ENCODE measurements around the gene SERINC3.

Gene SERINC3

DNA sequence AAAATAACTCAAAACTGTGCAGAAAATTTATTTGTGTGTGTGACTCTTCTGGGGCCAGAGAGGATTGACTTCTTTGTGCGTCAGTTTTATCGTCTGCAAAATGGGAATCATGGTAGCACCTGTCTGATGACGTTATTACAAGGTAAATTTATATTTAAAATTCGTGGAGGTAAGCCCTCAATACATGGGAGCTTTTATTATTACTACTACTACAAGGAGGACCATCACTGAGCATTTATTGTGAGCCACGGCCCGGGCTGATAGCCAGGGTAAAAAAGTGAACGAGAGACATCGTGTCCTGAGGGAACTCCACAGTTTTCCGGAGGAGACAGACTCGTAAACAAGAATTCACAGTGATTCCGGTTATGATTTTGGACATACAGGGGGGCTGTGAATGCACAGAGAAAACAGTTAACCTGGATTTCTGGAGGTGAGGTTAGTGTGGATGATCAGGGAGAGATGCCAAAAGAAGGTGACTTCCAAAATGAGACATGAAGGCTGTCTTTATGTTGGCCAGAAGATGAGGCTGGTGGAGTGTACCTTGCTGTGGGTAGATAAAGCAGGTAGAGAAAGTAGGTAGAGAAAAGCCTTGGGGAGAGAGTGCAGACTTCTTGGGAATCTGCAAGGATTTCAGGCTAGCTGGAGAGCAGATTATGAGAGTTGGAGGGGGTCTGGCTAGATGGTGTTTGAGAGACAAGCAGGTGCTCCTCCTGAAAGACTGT, 10.6 kb upstream of the SERINC3 start:
- DNase-seq: no peak

DNA sequence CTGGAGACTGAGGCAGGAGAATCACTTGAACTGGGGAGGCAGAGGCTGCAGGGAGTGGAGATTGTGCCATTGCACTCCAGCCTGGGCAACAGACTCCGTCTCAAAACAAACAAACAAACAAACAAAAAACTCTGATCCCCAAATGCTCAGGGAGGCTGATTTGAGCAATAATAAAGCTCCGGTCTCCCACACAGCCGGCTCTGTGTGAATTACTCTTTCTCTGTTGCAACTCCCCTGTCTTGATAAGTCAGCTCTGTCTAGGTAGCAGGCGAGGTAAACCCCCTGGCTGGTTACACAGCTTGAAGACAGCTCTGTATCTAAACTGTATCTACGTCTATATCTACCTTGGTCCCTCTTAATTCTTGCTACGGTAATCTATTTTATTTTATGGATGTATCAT, 6.4 kb upstream of the SERINC3 start:
- no peak for DNase-seq

DNA sequence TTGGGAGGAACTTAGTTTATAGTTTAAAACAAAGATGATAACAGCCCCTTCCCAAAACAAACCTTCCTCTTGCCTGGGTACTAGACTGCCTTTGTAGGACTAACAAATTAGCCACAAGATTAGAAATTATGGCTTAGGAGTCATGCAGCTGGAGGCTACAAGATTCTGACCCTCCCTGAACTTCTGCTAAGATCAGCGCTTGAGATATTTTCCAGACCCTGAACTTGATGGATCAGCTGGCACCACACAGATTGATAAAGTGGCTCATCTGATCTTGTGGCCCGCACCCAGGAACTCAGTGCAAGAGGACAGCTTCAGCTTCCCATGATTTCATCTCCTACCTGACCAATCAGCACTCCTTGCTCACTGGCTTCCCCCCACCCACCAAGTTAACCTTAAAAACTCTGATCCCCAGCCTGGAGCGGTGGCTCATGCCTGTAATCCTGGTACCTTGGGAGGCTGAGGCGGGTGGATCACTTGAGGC, 5.9 kb upstream of the SERINC3 start:
- DNase-seq: no peak

DNA sequence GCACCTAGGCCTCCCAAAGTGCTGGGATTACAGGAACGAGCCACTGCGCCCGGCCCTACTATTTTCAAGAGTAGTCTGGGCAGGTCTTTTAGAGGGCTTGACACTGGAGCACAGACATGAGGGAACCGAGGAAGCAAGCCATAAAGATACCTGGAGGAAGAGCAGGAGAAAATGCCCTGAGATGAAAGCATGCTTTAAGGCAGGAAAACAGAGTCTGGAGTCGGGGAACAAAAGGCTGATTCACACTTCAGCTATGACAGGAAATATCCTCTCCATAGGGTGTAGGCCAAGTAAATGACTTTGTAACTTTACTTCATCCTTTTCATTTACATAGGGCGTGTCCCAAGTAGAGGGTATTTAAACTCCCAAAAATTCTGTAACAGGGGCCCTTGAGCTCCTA, 4.3 kb upstream of the SERINC3 start:
- DNase-seq: no peak

DNA sequence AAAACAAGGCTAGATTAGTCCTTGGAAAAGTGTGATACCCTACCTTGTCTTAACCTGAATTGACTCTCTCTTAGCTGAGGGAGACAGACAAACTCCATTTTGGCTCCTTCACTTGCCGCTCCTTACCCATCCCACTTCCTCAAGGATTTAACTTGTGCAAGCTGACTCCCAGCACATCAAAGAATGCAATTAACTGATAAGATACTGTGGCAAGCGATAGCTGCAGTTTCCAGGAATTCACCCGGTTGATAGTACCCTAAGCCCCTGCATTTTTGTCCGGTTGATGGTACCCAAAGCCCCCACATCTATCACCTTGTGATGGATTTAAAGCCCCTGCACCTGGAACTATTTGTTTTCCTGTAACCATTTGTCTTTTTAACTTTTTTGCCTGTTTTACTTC, 1.9 kb upstream of the SERINC3 start:
- DNase-seq: no peak

DNA sequence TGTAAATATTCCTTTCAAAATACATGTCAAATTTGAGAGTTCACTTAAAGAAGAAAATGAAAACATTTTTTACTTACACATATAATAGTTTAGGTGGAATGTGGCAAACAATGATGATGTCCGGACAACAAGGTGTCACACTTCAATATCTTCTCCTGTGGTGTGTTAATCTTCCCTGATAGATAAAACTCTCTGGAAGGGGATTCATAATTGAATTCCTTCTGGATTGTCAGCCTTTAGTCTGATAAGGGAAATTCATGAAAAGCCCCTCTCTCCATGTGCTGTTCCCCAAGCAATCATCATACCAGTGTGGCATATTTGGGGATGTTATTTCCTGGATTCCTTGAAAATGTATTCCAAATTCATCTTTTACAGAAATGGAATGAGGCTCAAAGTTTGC, 971 bp upstream of the SERINC3 start:
- DNase-seq: no peak

DNA sequence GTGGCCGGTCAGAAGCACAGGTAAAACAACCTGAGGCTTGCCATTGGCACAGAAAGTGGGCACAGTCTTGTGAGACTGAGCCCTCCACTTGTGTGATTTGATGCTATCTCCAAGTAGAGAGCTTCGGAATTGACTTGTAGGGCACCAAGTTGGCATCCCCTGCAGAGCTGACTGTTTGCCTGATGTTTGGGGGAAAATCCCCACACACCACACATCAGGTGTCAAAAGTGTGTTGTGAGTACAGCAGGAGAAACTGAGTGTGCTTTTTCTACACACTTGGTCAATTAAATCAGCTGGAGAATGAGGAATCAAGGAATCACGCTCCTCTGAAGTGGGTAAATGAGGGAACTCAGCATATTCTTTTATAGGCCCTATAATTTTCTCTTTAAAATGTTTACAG, 989 bp downstream of the SERINC3 start:
- DNase-seq: no peak

DNA sequence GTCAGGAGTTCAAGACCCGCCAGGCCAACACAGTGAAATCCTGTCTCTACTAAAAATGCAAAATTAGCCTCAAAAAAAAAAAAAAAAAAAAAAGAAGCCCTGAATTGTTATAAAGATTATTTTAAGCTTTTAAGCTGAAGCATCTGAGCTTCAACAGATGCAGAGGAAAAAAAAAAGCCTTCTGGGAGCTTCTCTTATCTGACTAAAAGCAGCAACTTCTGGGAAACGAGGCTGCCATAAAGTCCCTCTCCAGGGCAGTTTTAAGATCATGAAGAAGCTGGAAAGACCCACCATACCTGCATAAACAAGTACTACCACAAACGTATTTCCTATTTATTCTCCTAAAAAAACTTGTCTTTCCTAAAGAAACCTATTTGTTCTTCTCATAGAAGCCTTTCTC, 3.6 kb downstream of the SERINC3 start:
- DNase-seq: no peak

DNA sequence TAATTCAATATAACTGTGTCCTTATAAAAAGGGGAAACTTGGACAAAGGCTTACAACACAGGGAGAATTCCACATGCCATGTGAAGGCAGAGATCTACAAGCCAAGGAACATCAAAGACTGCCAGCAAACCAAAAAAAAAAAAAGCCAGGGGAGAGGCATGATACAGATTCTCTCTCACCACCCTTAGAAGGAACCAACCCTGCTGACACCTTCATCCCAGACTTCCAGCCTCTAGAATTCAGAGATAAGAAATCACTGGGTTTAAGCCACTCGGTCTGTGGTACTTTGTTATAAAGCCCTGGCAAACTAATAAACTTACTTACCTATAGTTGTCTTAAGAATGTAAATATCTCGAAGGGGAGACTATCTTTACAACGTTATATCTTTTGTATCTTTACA, 4.4 kb downstream of the SERINC3 start:
- DNase-seq: no peak

DNA sequence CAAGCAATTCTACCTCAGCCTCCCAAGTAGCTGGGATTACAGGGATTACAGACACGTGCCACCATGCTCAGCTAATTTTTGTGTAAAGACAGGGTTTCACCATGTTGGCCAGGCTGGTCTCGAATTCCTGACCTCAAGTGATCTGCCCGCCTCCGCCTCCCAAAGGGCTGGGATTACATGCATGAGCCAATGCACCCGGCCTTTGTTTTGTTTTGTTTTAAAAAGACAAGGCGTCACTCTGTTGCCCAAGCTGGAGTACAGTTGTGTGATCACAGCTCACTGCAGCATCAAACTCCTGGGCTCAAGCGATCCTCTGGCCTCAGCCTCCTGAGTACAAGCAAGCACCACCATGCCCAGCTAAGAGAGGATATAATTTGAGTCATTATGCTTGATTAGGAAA, 5.4 kb downstream of the SERINC3 start:
- DNase-seq: no peak

DNA sequence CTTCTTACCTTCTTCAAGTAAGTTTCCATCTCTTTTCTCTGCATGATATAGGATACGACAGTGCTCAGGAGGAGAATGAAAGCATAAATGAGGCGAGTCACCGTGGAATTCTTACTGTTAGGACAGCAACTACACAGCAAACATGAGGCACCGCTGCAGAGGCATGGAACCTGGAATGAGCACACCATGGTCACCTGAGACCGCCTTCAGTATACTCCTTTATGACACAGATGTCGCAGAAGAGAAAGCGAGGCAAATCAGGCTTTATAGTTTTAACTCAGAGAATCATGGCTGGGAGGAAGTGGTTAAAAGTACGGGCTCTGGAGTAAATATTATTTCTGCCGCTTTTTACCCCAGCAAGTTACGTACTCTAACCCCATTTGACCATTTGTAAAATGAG, 8.0 kb downstream of the SERINC3 start:
- DNase-seq: no peak

DNA sequence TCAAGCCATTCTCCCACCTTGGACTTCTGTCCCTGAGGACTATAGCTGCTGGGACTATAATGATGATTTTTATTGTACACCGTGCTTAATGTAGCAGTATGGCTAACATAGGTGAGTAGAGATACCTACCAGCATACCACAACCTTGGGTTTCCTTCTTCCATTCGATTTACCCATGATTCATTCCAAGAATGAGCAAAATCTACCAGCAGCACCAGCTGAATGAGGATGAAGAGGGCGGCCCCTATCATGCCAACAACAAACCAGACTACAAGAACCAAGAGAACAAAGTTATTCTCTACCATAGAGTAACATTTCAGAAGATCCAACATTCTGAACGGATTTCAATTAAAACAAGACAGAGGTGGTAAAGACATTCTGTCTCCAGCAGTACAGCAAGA, 12.1 kb downstream of the SERINC3 start:
- DNase-seq: no peak

DNA sequence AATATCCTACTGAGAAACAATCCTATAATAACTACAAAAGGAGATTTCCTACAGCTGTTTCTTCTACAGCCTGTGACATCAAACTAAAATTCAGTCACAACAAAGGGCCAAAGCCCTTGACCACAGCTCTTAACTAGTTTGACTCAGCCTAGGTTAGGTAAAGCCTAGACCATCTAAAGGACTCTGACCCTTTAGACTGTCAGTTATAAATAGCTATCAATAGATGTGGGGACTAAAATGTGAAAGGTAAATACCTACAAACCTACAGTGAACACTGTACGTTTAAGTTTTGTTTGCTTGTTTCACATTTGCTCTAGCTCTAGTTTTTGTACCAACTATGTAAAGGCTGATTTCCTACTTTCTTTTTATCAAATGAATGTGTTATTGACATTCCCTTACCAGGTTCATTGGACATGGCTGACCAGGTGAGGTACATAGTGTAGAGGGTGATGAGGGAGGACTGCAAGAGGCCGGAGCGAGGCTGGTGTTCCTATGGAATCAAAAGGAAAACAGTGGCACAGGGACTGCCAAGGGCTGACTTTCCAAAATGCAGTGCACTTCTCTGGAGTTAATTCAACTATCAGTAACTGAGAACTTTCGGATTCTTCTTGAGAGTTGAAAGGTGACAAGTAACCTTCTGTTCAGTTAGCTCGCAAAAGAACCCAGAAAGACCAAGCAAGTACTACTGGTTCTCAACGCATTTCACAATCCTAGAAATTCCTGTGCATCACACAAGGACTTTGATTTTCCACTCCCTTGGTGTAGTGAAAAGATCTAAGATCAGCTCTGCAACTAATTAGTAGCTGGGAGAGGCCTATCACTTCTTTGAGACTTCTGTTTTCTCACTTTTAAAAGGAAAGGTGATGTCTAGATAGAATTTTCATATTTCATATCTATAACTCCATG, 17.2 kb downstream of the SERINC3 start:
- no peak for DNase-seq

DNA sequence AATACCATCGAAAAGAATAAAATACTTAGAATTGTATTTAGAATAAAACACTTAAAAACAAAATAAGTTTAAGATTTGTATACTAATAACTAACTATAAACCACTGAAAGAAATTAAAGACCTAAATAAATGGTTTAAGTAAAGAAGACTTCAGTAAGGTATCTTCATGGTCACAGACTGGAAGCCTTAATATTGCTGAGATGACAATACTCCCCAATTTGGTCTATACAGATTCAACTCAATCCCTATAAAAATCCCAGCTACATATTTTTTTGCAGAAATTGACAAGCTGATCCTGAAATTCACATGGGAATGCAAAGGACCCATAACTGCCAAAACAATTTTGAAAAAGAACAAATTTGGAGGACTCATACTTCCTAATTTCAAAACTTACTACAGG, 18.9 kb downstream of the SERINC3 start:
- no peak for DNase-seq

DNA sequence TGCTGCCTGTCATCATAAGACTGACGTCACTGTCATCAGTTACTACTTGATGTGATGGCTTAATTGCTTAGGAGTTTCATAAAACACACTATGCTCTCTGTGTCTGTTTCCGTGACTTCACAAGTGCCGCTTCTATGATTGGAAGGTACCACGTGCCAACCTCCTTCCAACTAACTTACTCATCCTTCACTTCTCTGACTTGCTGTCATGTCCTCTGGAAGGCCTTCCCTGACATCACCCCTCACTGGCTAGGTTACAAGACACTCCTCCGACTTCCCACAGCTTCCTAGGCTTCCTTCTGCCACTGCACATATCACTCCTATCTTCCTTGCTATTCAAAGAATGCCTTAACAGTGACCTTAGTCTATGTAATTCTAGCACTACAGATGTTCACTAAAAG, 20.4 kb downstream of the SERINC3 start:
- no peak for DNase-seq

DNA sequence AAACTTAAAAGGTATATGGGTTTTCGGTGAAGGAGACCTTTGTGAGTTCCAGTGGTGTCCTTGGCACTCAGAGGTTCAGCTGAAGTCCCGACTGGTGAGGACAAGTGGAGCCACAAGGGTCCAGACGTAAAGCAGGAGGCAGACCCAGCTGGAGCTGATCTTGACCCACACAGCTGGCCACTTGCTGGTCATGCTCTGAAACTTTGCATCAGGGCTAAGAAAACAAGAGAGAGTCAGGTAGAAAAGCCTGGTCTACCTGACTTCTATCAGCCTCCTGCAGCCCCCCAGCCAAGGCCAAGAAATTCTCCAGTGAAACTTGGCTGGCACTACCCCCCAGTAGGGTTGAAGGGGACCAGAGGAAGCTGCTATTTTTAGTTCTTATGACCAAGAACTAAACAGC, 21.6 kb downstream of the SERINC3 start:
- no peak for DNase-seq

DNA sequence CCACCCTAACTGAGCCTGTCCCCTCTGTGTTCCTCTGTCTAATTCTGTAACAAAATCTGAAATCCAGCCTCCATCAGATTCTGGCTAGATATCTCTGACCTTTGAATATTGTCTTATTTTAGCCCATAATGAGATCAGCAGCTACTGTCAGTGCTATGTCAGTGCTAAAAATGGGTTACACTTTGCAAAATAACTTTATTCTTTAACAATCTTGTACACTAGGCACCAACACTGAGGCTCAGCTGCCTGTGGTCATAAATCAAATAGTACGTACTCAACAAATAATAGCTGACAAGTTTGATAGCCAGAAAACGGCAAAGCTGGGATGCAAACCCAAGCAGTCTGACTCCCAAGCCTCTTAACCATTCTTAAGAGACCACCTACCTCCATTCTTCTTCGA, 24.1 kb downstream of the SERINC3 start:
- DNase-seq: no peak

DNA sequence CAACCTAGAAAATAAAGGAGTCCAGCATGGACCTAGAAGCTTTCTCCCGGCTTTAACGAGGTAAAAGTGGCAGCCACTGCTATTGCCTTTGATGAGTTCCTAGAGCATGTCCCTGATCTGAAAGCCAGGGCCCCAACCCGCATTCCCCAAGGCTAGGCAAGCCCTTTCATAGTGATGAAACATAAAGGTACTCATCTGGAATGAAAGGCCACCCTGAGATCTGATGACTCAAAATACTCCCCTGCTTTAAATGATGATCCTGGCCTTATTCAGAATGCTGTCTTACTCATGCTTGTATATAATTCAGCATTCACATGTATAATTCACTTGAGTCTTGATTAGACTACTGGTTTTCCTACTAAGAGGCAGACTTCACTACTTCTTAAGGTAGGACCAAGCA, 24.9 kb downstream of the SERINC3 start:
- no peak for DNase-seq

DNA sequence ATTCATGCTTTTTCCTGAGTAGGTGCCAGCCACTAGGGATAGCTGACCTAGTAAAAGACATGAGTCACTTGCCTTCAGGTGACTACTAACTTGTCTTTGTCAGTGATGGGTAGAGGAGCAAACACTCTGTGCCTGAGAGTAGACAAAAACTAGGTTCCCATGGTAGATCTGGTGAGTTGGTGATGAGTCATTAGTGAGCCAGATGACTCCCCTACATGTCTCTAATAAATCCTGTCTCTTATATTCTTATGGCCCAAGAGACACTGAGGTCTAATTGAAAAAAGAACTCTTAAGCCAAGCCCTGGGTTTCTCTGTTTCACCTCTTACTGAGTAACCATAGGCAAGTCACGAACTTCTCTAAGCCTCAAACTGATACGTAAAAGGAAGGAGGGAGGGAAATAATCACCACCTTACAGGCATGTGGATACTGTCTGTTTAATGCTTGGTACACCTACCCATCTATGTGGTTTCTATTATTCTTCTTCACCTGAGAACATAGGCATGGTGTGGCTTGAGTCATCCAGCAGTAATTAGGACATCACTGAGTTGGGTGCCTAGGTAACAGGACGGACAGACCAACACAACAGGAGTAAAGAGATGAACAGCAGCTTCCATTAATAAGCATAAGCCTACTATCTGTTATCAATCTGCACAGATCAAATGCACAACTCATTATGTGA, 25.9 kb downstream of the SERINC3 start:
- no peak for DNase-seq

DNA sequence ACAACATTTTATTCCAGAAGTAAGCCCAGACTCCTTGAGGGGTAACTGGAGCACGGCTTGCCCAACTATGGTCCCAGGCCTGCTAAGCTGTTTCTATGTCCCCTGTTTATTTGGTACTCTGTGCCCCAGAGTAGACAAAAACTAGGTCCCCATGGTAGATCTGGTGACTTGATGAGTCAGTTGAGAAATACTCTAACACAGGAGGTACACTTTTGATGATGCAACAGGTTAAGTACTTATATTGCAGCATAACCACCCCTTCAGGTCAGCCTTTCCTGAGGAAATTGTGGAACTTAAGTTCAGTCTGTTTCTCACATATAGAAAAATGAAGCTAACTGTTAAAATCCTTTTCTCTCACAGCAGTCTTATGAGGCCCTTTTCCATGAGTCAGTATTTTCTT, 26.6 kb downstream of the SERINC3 start:
- no peak for DNase-seq

DNA sequence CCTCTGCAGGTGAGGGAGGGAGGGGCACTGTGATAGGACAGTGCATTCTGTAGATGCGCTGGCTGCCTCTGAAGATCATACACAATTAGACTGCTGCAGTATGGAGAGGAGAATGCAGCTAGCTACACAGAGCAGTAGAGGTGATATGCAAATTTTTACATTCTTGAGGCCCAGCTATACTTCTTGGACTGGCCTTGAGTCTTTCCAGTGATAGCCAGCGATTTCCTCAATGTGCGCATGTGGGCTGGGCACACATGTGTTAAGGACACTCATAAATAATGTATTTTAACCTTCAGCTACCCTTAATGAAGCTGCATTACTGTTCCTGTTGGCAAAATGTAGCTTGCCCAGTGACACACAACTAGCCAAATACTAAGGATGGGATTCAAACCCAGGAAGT, 27.2 kb downstream of the SERINC3 start:
- no peak for DNase-seq

DNA sequence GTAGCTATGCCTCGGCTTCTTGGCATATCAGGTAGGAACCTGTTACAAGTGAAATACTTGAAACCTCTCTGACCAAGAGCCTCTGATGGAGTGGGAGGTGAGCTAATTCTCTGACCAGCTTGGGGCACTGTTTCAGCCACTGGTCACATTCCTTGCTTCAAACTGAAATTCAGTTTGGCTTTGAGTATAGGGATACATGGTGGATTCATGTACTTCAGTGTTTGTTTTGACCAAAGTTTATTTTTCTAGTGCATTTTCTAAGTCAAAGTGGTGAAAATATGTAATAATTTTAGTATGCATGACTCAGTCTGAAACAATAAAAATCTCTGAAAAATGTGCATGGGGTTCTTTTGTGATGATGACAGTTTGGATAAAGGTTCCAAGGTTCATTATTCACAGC, 27.6 kb downstream of the SERINC3 start:
- DNase-seq: no peak

DNA sequence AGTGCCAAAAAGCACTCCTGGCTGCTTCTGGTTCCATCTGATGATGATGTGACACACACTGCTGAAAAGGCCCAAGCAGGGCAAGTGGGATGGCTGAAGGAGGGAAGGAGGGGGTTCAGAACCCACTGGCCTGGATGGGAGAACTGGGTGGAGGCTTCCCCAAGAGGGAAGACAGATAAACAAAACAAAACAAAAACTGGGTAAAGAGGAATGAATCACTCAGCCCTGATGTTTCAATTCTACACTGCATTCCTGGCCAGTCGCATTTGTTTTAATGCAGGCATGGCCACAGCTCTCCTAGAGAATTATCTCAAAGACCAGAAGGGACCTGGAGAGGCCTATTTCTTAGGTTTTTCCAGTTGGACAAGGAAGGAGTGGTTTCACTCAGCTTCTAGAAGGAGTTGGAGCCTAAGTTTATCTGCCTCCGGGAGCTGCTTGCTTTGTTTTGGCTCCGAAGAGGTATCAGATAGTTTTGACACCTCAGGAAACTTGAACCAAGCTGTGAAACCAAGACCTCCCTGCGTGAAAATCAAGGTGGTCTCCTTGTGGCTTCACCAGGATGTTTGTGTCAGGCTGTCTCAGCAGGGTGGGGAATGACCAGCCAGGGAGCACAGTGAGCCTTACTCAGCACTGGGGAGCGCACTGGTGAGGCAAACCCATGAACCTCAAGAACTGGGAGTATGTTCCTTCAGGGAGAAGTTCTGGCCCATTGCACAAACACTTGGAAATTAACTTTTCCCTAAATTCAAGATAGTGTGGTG, 30.1 kb downstream of the SERINC3 start:
- no peak for DNase-seq

All from activated CD4-positive, CD25-positive, alpha-beta regulatory T cell treated with anti-CD3 and anti-CD28 coated beads, Interleukin-2, amount 50 U/mL, for 72 hours (primary cell).